DMS53 (cell line): Measurements from ENCODE around the gene RGL4.

Experiments
- DNase-seq: peaks from one replicate; lab custom pipeline; 2025; lab: John Stamatoyannopoulos, UW

The RGL4 gene

GRCh38 chr22:23743303-23743705, 52.5 kb downstream of the RGL4 start:
- no peak for DNase-seq

- no peak for DNase-seq
These were observed 53.2 kb downstream of the RGL4 start for GRCh38 chr22:23744001-23744400.

DNA sequence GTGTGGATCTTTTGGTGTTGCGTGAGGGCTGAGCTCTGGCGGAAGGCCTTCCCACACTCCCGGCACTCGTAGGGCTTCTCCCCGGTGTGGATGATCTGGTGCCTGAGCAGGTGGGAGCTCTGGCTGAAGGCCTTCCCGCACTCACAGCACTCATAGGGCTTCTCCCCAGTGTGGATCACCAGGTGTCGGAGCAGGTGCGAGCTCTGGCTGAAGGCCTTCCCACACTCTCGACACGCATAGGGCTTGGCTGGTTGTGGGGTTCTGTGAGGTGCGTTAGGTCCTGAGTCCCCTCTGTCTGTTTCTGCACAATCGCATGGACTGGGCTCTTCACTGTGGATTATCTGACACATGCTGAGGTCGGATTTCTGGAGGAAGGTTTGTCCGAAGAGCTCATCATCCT, 53.7 kb downstream of the RGL4 start:
- DNase-seq, result no peak

- DNase-seq, result no peak
These were observed 55.0 kb downstream of the RGL4 start for GRCh38 chr22:23745791-23746190.
